Fibroblast of mammary gland (primary cell): Measurements from ENCODE around the gene EIF4G3.

Experiments used
- DNase-seq: peaks from one replicate; pipeline ENCODE4 v3.0.0-alpha.2; 2010; ENCODE audit warnings: low read depth
- H3K4me3 ChIP-seq: 2 replicates; pipeline ENCODE4 v1.5.1; 2011; ENCODE audit warnings: low read depth, mild to moderate bottlenecking, low read length, moderate library complexity; ENCODE audit not compliant: control insufficient read depth
- CTCF ChIP-seq: conservative IDR thresholded peaks from 2 replicates; pipeline ENCODE4 v1.5.1; 2011; ENCODE audit warnings: low read depth, low read length, inconsistent platforms; ENCODE audit not compliant: control insufficient read depth, insufficient read depth

Gene EIF4G3

DNA sequence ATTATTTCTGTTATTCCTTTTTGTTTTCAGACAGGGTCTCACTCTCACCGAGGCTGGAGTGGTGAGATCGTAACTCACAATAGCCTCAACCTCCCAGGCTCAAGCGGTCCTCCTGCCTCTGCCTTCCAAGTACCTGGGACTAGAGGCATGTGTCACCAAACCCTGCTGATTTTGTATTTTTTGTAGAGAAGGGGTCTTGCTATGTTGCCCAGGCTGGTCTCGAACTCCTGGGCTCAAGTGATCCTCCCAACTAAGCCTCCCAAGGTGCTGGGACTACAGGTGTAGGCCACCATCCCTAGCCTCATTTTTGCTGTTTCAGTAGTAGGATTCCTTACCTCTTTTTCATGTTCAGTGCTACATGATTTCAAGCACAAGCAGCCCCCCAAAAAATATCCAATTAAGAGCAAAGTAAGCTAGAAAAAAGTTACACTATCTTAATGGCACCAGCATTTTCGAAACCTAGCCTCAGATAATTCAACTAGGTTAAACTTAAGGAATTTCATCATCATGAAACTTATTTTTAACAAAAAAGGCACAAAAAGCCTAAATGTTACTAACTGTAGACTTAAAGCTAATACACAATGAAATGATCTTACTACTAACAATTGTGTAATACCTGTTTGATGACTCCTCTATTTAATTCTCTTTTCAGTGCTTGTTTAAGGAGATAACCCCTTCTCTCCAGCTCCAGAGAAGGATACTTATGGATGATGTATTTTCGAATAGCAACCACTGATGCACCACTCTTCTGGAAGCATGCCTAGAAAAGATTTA, 406.2 kb downstream of the EIF4G3 start:
- TF ChIP-seq CTCF, result no peak
- DNase-seq, result no peak
- H3K4me3 ChIP-seq, result no peak overlapping the region

GRCh38 chr1:20767271-20767670, 409.4 kb downstream of the EIF4G3 start:
- H3K4me3 ChIP-seq, result no peak overlapping the region
- no peak for DNase-seq
- no peak for TF ChIP-seq CTCF

DNA sequence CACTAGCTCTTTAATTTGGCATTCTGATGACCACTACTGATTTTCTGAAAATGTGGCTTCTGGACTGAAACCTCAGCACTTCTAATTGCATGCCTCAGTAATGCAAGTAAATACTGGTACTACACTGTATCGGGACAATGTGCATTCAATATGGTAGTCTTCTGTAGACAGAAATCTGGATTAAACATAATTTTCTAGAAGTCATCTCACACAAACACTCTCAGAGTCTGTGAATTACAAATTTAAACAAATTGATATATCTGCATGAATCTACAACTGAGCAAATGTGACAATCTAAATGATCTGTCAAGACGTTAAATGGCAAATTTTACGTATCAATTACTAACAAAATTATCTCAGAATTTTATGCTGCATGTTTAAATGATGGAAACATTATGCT, 413.3 kb downstream of the EIF4G3 start:
- no peak overlapping the region for H3K4me3 ChIP-seq
- no peak for DNase-seq
- no peak for TF ChIP-seq CTCF

GRCh38 chr1:20760322-20760721, 416.4 kb downstream of the EIF4G3 start:
- DNase-seq, result no peak
- H3K4me3 ChIP-seq, result no peak overlapping the region
- TF ChIP-seq CTCF, result no peak
